ENCODE results near the gene TIMP2. TPM values are rescaled to one million over a fixed set of nuclear protein-coding genes. Genes with fewer than 3 reads are reported as not detected.

Gene TIMP2
- total and polyA plus RNA-seq, 4 donors, result 8.9 to 37.6 (median 10.1) TPM

GRCh38 chr17:78960928-78961327 is 35.7 kb upstream of the TIMP2 start:
- Histone ChIP-seq H3K27ac (ENCODE audit: low read depth in 1 of 2, low read length in 2 of 2) (no peak overlapping the region), H3K4me3 (ENCODE audit: low read depth in 1 of 3, low read length in 3 of 3) (no peak overlapping the region), H3K36me3 (ENCODE audit: control insufficient read depth in 4 of 4, insufficient read depth in 3 of 4, low read depth in 1 of 4, low read length in 3 of 4) (no peaks in the 10 kb centered on the region), H3K4me1 (ENCODE audit: control insufficient read depth in 4 of 4, insufficient read depth in 4 of 4, low read length in 3 of 4) (no peaks in the 10 kb centered on the region), H3K9ac (ENCODE audit: low read depth in 1 of 2, low read length in 2 of 2) (no peak overlapping the region), H3K27me3 (ENCODE audit: control insufficient read depth in 4 of 4, insufficient read depth in 4 of 4, low read length in 3 of 4) (no peaks in the 10 kb centered on the region), H3K9me3 (ENCODE audit: control insufficient read depth in 4 of 4, low read length in 3 of 4) (no peaks in the 10 kb centered on the region)
- DNase-seq (ENCODE audit: low spot score), result no peak
- 67% methylated on average over 5 of the region's 5 CpGs for WGBS
- TF ChIP-seq HNF4A (conservative IDR thresholded peaks at IDR 0.05), result no peak
- no peak for TF ChIP-seq RAD21 (IDR thresholded peaks at IDR 0.05)
- TF ChIP-seq HNF4G (IDR thresholded peaks at IDR 0.05), result no peak
- no peak for TF ChIP-seq FOXA1 (IDR thresholded peaks at IDR 0.05)
- no peak for TF ChIP-seq YY1 (IDR thresholded peaks at IDR 0.05)

GRCh38 chr17:78959803-78960202 is 34.6 kb upstream of the TIMP2 start:
- Histone ChIP-seq H3K4me3 (ENCODE audit: low read depth in 1 of 3, low read length in 3 of 3) (no peak overlapping the region), H3K9me3 (ENCODE audit: control insufficient read depth in 4 of 4, low read length in 3 of 4) (no peaks in the 10 kb centered on the region), H3K4me1 (ENCODE audit: control insufficient read depth in 4 of 4, insufficient read depth in 4 of 4, low read length in 3 of 4) (no peaks in the 10 kb centered on the region), H3K27me3 (ENCODE audit: control insufficient read depth in 4 of 4, insufficient read depth in 4 of 4, low read length in 3 of 4) (no peaks in the 10 kb centered on the region), H3K27ac (ENCODE audit: low read depth in 1 of 2, low read length in 2 of 2) (no peak overlapping the region), H3K36me3 (ENCODE audit: control insufficient read depth in 4 of 4, insufficient read depth in 3 of 4, low read depth in 1 of 4, low read length in 3 of 4) (no peaks in the 10 kb centered on the region), H3K9ac (ENCODE audit: low read depth in 1 of 2, low read length in 2 of 2) (no peak overlapping the region)
- WGBS, result 94% methylated on average over 12 of the region's 12 CpGs
- DNase-seq (ENCODE audit: low spot score), result no peak
- TF ChIP-seq FOXA1 (IDR thresholded peaks at IDR 0.05) (no peak), YY1 (IDR thresholded peaks at IDR 0.05) (no peak), JUND (IDR thresholded peaks at IDR 0.05) (no peak), GABPA (IDR thresholded peaks at IDR 0.05 in 1 of 2, conservative IDR thresholded peaks at IDR 0.05 in 1 of 2) (no peak), RXRA (IDR thresholded peaks at IDR 0.05) (no peak), FOXA2 (IDR thresholded peaks at IDR 0.05) (no peak), TAF1 (conservative IDR thresholded peaks at IDR 0.05) (no peak)

- no peak overlapping the region for H3K27ac ChIP-seq (ENCODE audit: low read depth in 1 of 2, low read length in 2 of 2)
- no peaks in the 10 kb centered on the region for H3K36me3 ChIP-seq (ENCODE audit: control insufficient read depth in 4 of 4, insufficient read depth in 3 of 4, low read depth in 1 of 4, low read length in 3 of 4)
Measured at GRCh38 chr17:78958641-78959127, 33.5 kb upstream of the TIMP2 start.

More at GRCh38 chr17:78958641-78959127, 33.5 kb upstream of the TIMP2 start:
- Histone ChIP-seq H3K4me1 (ENCODE audit: control insufficient read depth in 4 of 4, insufficient read depth in 4 of 4, low read length in 3 of 4) (no peaks in the 10 kb centered on the region), H3K9me3 (ENCODE audit: control insufficient read depth in 4 of 4, low read length in 3 of 4) (no peaks in the 10 kb centered on the region), H3K4me3 (ENCODE audit: low read depth in 1 of 3, low read length in 3 of 3) (no peak overlapping the region), H3K9ac (ENCODE audit: low read depth in 1 of 2, low read length in 2 of 2) (no peak overlapping the region), H3K27me3 (ENCODE audit: control insufficient read depth in 4 of 4, insufficient read depth in 4 of 4, low read length in 3 of 4) (no peaks in the 10 kb centered on the region)
- no peak for DNase-seq (ENCODE audit: low spot score)
- TF ChIP-seq HNF4G (IDR thresholded peaks at IDR 0.05), result no peak
- no peak for TF ChIP-seq RAD21 (IDR thresholded peaks at IDR 0.05)
- no peak for TF ChIP-seq MAX (IDR thresholded peaks at IDR 0.05)
- TF ChIP-seq REST (IDR thresholded peaks at IDR 0.05), result no peak
- TF ChIP-seq GABPA (IDR thresholded peaks at IDR 0.05 in 1 of 2, conservative IDR thresholded peaks at IDR 0.05 in 1 of 2), result no peak
- TF ChIP-seq SP1 (IDR thresholded peaks at IDR 0.05), result no peak
- TF ChIP-seq HNF4A (conservative IDR thresholded peaks at IDR 0.05), result no peak
- TF ChIP-seq TAF1 (conservative IDR thresholded peaks at IDR 0.05), result no peak
- no peak for TF ChIP-seq FOXA1 (IDR thresholded peaks at IDR 0.05)
- TF ChIP-seq CTCF (IDR thresholded peaks at IDR 0.05; ENCODE audit: low read depth, low read length, missing input control), result no peak
- TF ChIP-seq JUND (IDR thresholded peaks at IDR 0.05), result no peak
- no peak for TF ChIP-seq ZBTB33 (IDR thresholded peaks at IDR 0.05)
- WGBS, result 91% methylated on average over 7 of the region's 7 CpGs
